ENCODE measurements around the gene GID8.

GRCh38 chr20:62959998-62960436 is 22.1 kb downstream of the GID8 start:
- no peak for TF ChIP-seq CTCF (IDR thresholded peaks at IDR 0.05; ENCODE audit: low read depth, low read length, poor library complexity, severe bottlenecking)
- no peak for TF ChIP-seq EZH2phosphoT487 (IDR thresholded peaks at IDR 0.05; ENCODE audit: borderline replicate concordance, low read length)
